Measurements from ENCODE around the gene BCL7C.

BCL7C gene

DNA sequence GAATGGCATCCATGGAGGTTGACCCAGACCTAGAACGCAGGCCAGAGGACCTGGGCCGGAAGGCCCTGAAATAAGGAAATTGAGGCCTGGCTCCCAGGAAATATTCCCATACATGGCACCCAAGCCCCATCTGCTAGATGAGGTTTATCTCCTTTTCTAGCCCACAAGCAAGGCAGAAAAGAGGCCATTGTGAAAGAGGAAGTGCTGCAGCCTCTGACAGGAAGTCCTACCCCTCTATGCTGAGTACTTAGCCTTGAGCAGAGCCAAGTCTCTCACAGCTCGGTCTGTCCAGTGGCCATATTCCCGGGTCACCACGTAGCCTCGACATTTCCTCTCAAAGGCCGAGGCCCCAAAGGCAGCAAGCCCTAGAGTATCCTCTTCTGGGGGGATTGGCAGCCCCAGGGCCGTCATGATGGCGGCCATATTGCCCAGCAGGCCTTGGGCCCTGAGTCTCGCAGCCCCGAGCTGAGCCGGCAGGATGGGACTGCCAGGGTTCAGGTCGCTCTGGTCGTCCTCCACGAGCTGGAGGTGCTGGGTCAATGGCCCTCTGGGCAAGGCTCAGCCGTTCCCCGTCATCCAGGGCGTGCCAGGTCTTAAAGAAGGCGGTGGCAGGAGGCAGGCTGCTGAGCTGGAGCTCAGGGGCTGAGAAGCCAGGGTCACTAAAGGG lies 10.4 kb upstream of the BCL7C start:
- CTCF ChIA-PET, result interaction anchor here (0.6 to 1.8 kb wide), 2 partner anchors 18 to 59 kb away, joined by 3 to 8 read pairs; no protein-coding TSS in a partner anchor
- DNase-seq (ENCODE audit: low read depth, low spot score), result no peak
- TF ChIP-seq CTCF (IDR thresholded peaks at IDR 0.05; ENCODE audit: insufficient read depth, low read length, missing control alignments), result no peak
- no peak overlapping the region for H3K4me3 ChIP-seq (ENCODE audit: low read depth, low read length)
- POLR2A ChIA-PET, result interaction anchor here (0.7 kb wide), 1 partner anchor 8 kb away, joined by 3 read pairs; the partner anchor contains the start of gene CTF1

GRCh38 chr16:30903596-30903995 lies 9.7 kb upstream of the BCL7C start:
- no peak overlapping the region for H3K4me3 ChIP-seq (ENCODE audit: low read depth, low read length)
- ChIA-PET POLR2A (no interaction called here), CTCF (interaction anchor here (1.8 to 9.1 kb wide), 4 partner anchors 9 to 129 kb away, joined by 6 to 116 read pairs (median 24); no protein-coding TSS in a partner anchor)
- TF ChIP-seq CTCF (IDR thresholded peaks at IDR 0.05; ENCODE audit: insufficient read depth, low read length, missing control alignments), result no peak
- DNase-seq (ENCODE audit: low read depth, low spot score), result no peak

GRCh38 chr16:30903002-30903401 lies 9.1 kb upstream of the BCL7C start:
- CTCF ChIA-PET, result interaction anchor here (0.8 to 9.1 kb wide), 11 partner anchors 10 to 128 kb away, joined by 4 to 116 read pairs (median 9); partner anchors contain the start of gene BCL7C
- no peak for TF ChIP-seq CTCF (IDR thresholded peaks at IDR 0.05; ENCODE audit: insufficient read depth, low read length, missing control alignments)
- POLR2A ChIA-PET, result interaction anchor here (1.2 to 2.5 kb wide), 2 partner anchors 89 to 97 kb away, joined by 3 to 8 read pairs; no protein-coding TSS in a partner anchor
- no peak overlapping the region for H3K4me3 ChIP-seq (ENCODE audit: low read depth, low read length)
- DNase-seq (ENCODE audit: low read depth, low spot score), result no peak

DNA sequence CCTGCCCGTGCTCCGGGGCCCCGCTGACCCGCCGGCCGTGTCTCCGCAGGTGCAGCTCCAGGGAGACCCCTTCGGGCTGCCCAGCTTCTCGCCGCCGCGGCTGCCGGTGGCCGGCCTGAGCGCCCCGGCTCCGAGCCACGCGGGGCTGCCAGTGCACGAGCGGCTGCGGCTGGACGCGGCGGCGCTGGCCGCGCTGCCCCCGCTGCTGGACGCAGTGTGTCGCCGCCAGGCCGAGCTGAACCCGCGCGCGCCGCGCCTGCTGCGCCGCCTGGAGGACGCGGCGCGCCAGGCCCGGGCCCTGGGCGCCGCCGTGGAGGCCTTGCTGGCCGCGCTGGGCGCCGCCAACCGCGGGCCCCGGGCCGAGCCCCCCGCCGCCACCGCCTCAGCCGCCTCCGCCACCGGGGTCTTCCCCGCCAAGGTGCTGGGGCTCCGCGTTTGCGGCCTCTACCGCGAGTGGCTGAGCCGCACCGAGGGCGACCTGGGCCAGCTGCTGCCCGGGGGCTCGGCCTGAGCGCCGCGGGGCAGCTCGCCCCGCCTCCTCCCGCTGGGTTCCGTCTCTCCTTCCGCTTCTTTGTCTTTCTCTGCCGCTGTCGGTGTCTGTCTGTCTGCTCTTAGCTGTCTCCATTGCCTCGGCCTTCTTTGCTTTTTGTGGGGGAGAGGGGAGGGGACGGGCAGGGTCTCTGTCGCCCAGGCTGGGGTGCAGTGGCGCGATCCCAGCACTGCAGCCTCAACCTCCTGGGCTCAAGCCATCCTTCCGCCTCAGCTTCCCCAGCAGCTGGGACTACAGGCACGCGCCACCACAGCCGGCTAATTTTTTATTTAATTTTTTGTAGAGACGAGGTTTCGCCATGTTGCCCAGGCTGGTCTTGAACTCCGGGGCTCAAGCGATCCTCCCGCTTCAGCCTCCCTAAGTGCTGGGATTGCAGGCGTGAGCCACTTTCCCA lies 8.4 kb upstream of the BCL7C start:
- H3K4me3 ChIP-seq (ENCODE audit: low read depth, low read length), result peak overlapping the region; percentile 51
- ChIA-PET POLR2A (interaction anchor here (0.9 to 2.5 kb wide), 4 partner anchors 27 to 96 kb away, joined by 3 to 8 read pairs (median 6); no protein-coding TSS in a partner anchor), CTCF (interaction anchor here (0.7 to 9.1 kb wide), 26 partner anchors 10 to 174 kb away, joined by 3 to 116 read pairs (median 6); partner anchors contain the start of genes BCL7C and RNF40)
- no peak for DNase-seq (ENCODE audit: low read depth, low spot score)
- TF ChIP-seq CTCF (IDR thresholded peaks at IDR 0.05; ENCODE audit: insufficient read depth, low read length, missing control alignments), result peak; percentile 7

DNA sequence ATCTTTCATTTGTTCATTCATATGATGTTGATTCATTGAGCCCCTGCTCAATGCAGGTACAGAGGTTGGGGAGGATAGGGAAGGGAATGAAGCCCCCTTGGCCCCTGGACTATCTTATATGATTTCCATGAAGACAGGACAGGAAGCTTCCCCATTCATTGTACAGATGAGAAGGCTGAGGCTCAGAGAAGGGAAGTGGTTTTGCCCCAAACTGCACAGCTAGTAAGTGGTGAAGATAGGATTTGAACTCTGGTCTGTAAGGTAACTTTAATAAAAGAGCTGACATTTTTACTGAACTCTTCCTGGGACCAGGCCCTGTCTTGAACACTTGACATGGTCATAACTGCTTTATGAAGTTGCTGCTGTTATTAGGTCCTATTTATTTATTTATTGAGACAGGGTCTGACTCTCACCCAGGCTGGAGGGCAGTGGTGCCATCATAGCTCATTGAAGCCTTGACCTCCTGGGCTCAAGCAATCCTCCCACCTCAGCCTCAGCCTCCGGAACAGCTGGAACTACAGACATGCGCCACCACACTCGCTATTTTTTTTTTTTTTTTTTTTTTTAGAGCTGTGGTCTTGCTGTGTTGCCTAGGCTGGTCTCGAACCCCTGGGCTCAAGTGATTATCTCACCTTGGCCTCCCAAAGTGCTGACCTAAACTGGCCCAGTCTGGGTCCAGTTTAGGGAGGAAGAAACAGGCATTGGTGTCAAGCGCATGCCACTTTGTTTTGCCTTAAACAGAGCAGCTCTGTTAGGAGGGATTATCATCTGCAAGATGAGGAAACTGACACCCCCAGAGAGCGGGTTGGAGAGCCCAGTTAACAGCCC lies 7.5 kb upstream of the BCL7C start:
- TF ChIP-seq CTCF (IDR thresholded peaks at IDR 0.05; ENCODE audit: insufficient read depth, low read length, missing control alignments), result no peak
- ChIA-PET CTCF (interaction anchor here (0.7 to 9.1 kb wide), 28 partner anchors 9 to 174 kb away, joined by 3 to 116 read pairs (median 5); partner anchors contain the start of genes BCL7C and RNF40), POLR2A (interaction anchor here (0.6 to 2.5 kb wide), 6 partner anchors 27 to 967 kb away, joined by 3 to 8 read pairs (median 4); no protein-coding TSS in a partner anchor)
- H3K4me3 ChIP-seq (ENCODE audit: low read depth, low read length), result peak overlapping the region; percentile 51
- DNase-seq (ENCODE audit: low read depth, low spot score), result no peak
